ENCODE measurements around the gene CDKAL1.

CDKAL1 gene

GRCh38 chr6:20907486-20908071, 373.3 kb downstream of the CDKAL1 start:
- DNase-seq: no peak
- in situ Hi-C loops (cut with HindIII; ENCODE audit: low pct_ligation_motif_present, low sequenced_read_pairs): no loop called here
- Histone ChIP-seq H3K36me3 (replicated peaks) (no peaks in the 10 kb centered on the region), H3K27me3 (replicated peaks) (no peaks in the 10 kb centered on the region), H3K4me3 (ENCODE audit: low read depth, low read length) (no peak overlapping the region), H3K27ac (no peak overlapping the region)
- TF ChIP-seq CTCF (IDR thresholded peaks at IDR 0.05; ENCODE audit: low read depth, low read length, missing control alignments): no peak

- Histone ChIP-seq H3K36me3 (replicated peaks) (no peaks in the 10 kb centered on the region), H3K4me3 (ENCODE audit: low read depth, low read length) (no peak overlapping the region), H3K27me3 (replicated peaks) (no peaks in the 10 kb centered on the region), H3K27ac (no peak overlapping the region)
- DNase-seq: no peak
- TF ChIP-seq CTCF (IDR thresholded peaks at IDR 0.05; ENCODE audit: low read depth, low read length, missing control alignments): no peak
- in situ Hi-C loops (cut with HindIII; ENCODE audit: low pct_ligation_motif_present, low sequenced_read_pairs): no loop called here
Measured at GRCh38 chr6:20909621-20910020, 375.4 kb downstream of the CDKAL1 start.

- no peaks in the 10 kb centered on the region for H3K27me3 ChIP-seq (replicated peaks)
- no peak overlapping the region for H3K27ac ChIP-seq
- no peak overlapping the region for H3K4me3 ChIP-seq (ENCODE audit: low read depth, low read length)
- in situ Hi-C loops (cut with HindIII; ENCODE audit: low pct_ligation_motif_present, low sequenced_read_pairs): no loop called here
- no peaks in the 10 kb centered on the region for H3K36me3 ChIP-seq (replicated peaks)
- no peak for DNase-seq
- TF ChIP-seq CTCF (IDR thresholded peaks at IDR 0.05; ENCODE audit: low read depth, low read length, missing control alignments): no peak
Measured at GRCh38 chr6:20911712-20912111, 377.5 kb downstream of the CDKAL1 start.

- TF ChIP-seq CTCF (IDR thresholded peaks at IDR 0.05; ENCODE audit: low read depth, low read length, missing control alignments): no peak
- DNase-seq: no peak
- no peaks in the 10 kb centered on the region for H3K27me3 ChIP-seq (replicated peaks)
- in situ Hi-C loops (cut with HindIII; ENCODE audit: low pct_ligation_motif_present, low sequenced_read_pairs): no loop called here
- no peak overlapping the region for H3K4me3 ChIP-seq (ENCODE audit: low read depth, low read length)
- H3K36me3 ChIP-seq (replicated peaks): no peaks in the 10 kb centered on the region
- H3K27ac ChIP-seq: no peak overlapping the region
Measured at GRCh38 chr6:20915156-20915555, 380.9 kb downstream of the CDKAL1 start.

GRCh38 chr6:20915626-20916025, 381.4 kb downstream of the CDKAL1 start:
- Histone ChIP-seq H3K4me3 (ENCODE audit: low read depth, low read length) (no peak overlapping the region), H3K27ac (no peak overlapping the region), H3K27me3 (replicated peaks) (no peaks in the 10 kb centered on the region), H3K36me3 (replicated peaks) (no peaks in the 10 kb centered on the region)
- no peak for TF ChIP-seq CTCF (IDR thresholded peaks at IDR 0.05; ENCODE audit: low read depth, low read length, missing control alignments)
- in situ Hi-C loops (cut with HindIII; ENCODE audit: low pct_ligation_motif_present, low sequenced_read_pairs): no loop called here
- DNase-seq: no peak

GRCh38 chr6:20916086-20916485, 381.8 kb downstream of the CDKAL1 start:
- Histone ChIP-seq H3K27ac (no peak overlapping the region), H3K27me3 (replicated peaks) (no peaks in the 10 kb centered on the region), H3K4me3 (ENCODE audit: low read depth, low read length) (no peak overlapping the region), H3K36me3 (replicated peaks) (no peaks in the 10 kb centered on the region)
- TF ChIP-seq CTCF (IDR thresholded peaks at IDR 0.05; ENCODE audit: low read depth, low read length, missing control alignments): no peak
- in situ Hi-C loops (cut with HindIII; ENCODE audit: low pct_ligation_motif_present, low sequenced_read_pairs): no loop called here
- DNase-seq: peak; percentile 23

Measured in brain microvascular endothelial cell (primary cell).